ENCODE results near the gene ZNF436.

- no peak for TF ChIP-seq CTCF (conservative IDR thresholded peaks at IDR 0.05)
- no peak for TF ChIP-seq ZFX (IDR thresholded peaks at IDR 0.05)
These were observed 46.9 kb downstream of the ZNF436 start for GRCh38 chr1:23322770-23323169.
